ENCODE results near the gene MYH15.

The MYH15 gene

GRCh38 chr3:108527109-108527508, 16.7 kb upstream of the MYH15 start:
- in situ Hi-C loops (cut with MboI; ENCODE audit: low sequenced_read_pairs, unreplicated experiment) = no loop called here
- TF ChIP-seq, protein P1, sequence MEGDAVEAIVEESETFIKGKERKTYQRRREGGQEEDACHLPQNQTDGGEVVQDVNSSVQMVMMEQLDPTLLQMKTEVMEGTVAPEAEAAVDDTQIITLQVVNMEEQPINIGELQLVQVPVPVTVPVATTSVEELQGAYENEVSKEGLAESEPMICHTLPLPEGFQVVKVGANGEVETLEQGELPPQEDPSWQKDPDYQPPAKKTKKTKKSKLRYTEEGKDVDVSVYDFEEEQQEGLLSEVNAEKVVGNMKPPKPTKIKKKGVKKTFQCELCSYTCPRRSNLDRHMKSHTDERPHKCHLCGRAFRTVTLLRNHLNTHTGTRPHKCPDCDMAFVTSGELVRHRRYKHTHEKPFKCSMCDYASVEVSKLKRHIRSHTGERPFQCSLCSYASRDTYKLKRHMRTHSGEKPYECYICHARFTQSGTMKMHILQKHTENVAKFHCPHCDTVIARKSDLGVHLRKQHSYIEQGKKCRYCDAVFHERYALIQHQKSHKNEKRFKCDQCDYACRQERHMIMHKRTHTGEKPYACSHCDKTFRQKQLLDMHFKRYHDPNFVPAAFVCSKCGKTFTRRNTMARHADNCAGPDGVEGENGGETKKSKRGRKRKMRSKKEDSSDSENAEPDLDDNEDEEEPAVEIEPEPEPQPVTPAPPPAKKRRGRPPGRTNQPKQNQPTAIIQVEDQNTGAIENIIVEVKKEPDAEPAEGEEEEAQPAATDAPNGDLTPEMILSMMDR (IDR thresholded peaks at IDR 0.05; ENCODE audit: borderline replicate concordance, control extremely low read depth, extremely low read depth, insufficient read depth, missing control alignments) = no peak

GRCh38 chr3:108525971-108526370, 15.6 kb upstream of the MYH15 start:
- TF ChIP-seq, protein P1 (IDR thresholded peaks at IDR 0.05; ENCODE audit: borderline replicate concordance, control extremely low read depth, extremely low read depth, insufficient read depth, missing control alignments) = no peak
- in situ Hi-C loops (cut with MboI; ENCODE audit: low sequenced_read_pairs, unreplicated experiment) = no loop called here
- no peak for DNase-seq (ENCODE audit: low spot score)

More at GRCh38 chr3:108527109-108527508, 16.7 kb upstream of the MYH15 start:
- no peak for DNase-seq (ENCODE audit: low spot score)

DNA sequence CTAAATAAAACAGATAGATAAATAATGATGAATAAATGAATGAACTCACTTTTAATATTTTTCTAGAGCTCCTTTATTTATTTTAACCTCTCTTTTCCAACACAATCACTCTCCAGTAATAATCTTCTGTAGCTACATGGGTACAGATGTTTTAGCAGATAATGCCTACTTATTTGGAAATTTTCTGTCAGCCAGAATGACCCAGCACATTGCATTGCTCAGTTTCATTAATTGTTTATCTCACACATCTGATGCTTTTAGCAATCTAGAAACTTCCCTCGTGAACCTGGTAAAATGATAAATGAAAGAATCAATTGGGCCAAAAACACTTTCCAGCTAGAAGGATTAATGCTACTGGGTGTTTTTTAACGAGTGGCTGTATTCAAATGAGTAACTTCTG, 14.9 kb upstream of the MYH15 start:
- TF ChIP-seq, protein P1 (IDR thresholded peaks at IDR 0.05; ENCODE audit: borderline replicate concordance, control extremely low read depth, extremely low read depth, insufficient read depth, missing control alignments) = no peak
- in situ Hi-C loops (cut with MboI; ENCODE audit: low sequenced_read_pairs, unreplicated experiment) = no loop called here
- DNase-seq (ENCODE audit: low spot score) = no peak

DNA sequence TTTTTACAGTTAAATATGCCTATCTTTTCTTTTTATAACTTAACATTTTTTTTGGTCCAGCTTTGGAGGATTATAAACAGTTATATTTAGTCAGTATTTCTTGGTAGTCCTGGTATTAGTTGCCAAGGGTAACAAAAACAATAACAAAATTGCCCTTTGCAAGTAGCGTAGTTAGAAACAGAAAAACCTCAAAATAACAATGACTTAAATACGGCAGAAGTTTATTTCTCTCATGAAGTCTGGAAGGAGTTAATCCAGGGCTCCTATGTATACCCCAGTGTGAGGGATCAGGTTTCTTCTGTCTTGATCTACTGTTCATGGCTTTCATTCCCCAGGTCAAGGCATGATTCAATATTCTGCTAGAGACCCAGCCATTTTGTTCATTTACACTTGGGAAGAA, 14.1 kb upstream of the MYH15 start:
- TF ChIP-seq, protein P1 (IDR thresholded peaks at IDR 0.05; ENCODE audit: borderline replicate concordance, control extremely low read depth, extremely low read depth, insufficient read depth, missing control alignments) = no peak
- in situ Hi-C loops (cut with MboI; ENCODE audit: low sequenced_read_pairs, unreplicated experiment) = no loop called here
- DNase-seq (ENCODE audit: low spot score) = no peak

DNA sequence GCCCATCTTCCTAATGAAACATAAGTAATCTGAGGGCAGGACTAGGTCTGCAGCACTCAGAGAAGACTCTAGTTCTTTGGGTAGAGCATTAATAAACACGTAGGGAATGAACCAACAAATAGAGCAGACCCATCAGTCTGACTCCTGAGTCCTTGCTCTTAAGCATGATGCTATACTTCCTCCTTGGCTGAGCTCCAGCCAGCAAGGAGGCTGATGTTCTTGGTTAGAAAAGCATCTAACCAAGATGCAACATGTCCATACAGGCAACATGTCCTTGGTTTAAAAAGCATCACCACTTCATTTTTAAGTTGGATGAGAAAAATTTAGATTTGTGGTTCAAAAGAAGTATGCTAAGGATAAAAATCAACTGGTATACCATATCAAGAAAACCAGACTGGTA, 8.5 kb upstream of the MYH15 start:
- TF ChIP-seq, protein P1 (IDR thresholded peaks at IDR 0.05; ENCODE audit: borderline replicate concordance, control extremely low read depth, extremely low read depth, insufficient read depth, missing control alignments) = no peak
- in situ Hi-C loops (cut with MboI; ENCODE audit: low sequenced_read_pairs, unreplicated experiment) = no loop called here
- no peak for DNase-seq (ENCODE audit: low spot score)

DNA sequence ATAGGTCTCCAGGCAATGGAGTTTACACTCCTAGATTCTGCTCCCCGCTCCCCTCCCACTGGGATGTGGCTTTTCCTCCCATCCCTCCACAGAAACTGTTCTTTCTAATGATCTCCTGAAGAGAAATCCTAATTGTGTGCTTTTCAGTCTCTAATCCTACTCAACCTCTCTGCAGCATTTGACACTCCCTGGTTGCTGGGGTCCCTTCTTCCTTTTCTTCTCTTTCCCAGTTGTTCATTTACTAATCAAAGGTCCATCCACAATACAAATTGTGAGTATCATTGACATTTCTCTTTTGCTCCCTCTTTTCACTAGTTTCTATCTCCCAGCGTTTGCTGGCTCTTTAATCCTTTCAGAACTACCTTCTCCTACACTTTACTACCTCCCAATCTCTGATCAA, 6.5 kb upstream of the MYH15 start:
- in situ Hi-C loops (cut with MboI; ENCODE audit: low sequenced_read_pairs, unreplicated experiment) = no loop called here
- TF ChIP-seq, protein P1 (IDR thresholded peaks at IDR 0.05; ENCODE audit: borderline replicate concordance, control extremely low read depth, extremely low read depth, insufficient read depth, missing control alignments) = no peak
- DNase-seq (ENCODE audit: low spot score) = no peak

- no peak for DNase-seq (ENCODE audit: low spot score)
- in situ Hi-C loops (cut with MboI; ENCODE audit: low sequenced_read_pairs, unreplicated experiment) = no loop called here
- TF ChIP-seq, protein P1 (IDR thresholded peaks at IDR 0.05; ENCODE audit: borderline replicate concordance, control extremely low read depth, extremely low read depth, insufficient read depth, missing control alignments) = no peak
Observed at GRCh38 chr3:108513961-108514360, 3.6 kb upstream of the MYH15 start.

Data from GM13976 (cell line).